Left ventricle myocardium superior (tissue), 1 donor: ENCODE data around the gene FOXP1. TPM values are rescaled to one million over a fixed set of nuclear protein-coding genes. Genes with fewer than 3 reads are reported as not detected.

Experiments used
- ATAC-seq: fragments of 200-7000 bp; cut with Tn5 transposase; one replicate; pipeline ENCODE4 v1.9.1; 2020; ENCODE audit warnings: mild to moderate bottlenecking, moderate library complexity
- DNase-seq: peaks from one replicate; pipeline ENCODE4 v3.0.0-alpha.2; 2020
- intact Hi-C: fragments of 100-400 bp; cut with micrococcal nuclease; formaldehyde crosslinking; loops from one replicate; pipeline ENCODE4 v1.11.0; 2022
- total RNA-seq: library from RNA; stranded (reverse); fragmentation: NEBNext Ultra II Directional; extraction: Animal tissue kit (Norgen Biotek cat#: 25700); gene quantifications from one replicate; pipeline ENCODE4 v1.2.1, GENCODE V29; 2021
- donor health status: DM: no; HTN: yes; CAD: no; lungs with severe emphysema.

Gene FOXP1
- total RNA-seq, 1 donor from 2014 or later: 35.2 TPM

- DNase-seq (peak; percentile 71), ATAC-seq (peak; percentile 96)
- intact Hi-C loops: no loop called here
Observed at GRCh38 chr3:71226565-71227269, 356.8 kb downstream of the FOXP1 start.

- intact Hi-C loops: no loop called here
- DNase-seq (no peak), ATAC-seq (peak; percentile 67)
Observed at GRCh38 chr3:71225951-71226564, 357.5 kb downstream of the FOXP1 start.

DNA sequence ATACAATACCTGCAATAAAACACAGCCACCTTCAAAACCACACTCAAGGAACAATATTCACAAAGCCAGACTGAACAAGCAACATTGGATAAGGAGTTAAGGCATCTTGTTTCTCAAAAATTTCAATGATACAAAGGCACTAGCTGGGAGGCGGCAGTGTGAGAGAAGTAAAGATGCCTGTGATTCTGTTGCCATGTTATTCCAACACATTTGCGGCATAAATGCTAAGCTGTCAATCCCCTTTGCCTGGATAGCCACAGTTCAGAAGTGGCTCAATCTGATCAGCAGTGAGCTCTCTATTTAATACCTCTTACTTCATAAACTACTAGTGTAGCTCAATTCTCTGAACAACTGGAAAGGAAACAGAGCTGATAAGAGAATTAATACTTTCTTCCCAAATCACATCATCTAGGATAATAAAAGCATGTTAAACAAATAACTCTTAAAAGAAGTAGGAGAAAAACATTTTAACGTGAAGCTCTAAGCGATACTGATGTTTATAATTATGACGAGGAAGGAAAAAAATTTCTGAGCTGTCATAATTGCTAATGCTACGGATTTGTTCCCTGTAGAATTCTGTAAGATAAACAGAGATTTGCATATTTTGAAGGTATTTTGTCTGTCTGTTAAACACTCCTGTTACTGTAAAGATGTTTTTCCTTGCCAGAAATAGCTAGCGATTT lies 358.4 kb downstream of the FOXP1 start:
- intact Hi-C loops: no loop called here
- DNase-seq (no peak), ATAC-seq (no peak)

- no peak for DNase-seq
- intact Hi-C loops: no loop called here
- ATAC-seq: peak; percentile 79
Observed at GRCh38 chr3:71219744-71220638, 363.5 kb downstream of the FOXP1 start.

DNA sequence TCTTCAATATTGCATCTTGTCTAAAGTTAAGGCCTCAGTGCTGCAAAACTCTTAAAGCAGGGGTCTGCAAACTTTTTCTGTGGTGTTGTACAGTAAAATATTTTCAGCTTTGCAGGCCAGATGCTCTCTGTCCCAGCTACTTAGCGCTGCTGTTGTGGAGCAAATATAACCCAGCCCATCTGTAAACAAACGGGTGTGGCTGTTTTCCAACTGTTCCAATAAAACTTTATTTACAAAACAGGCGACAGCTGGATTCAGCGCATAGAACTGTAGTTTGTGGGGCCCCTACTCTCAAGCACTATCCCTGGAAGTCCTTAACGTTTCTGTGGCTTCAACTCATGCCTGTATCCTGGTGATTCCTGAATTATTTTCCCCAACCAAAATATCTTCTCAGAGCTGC lies 365.0 kb downstream of the FOXP1 start:
- ATAC-seq (no peak), DNase-seq (no peak)
- intact Hi-C loops: no loop called here

DNA sequence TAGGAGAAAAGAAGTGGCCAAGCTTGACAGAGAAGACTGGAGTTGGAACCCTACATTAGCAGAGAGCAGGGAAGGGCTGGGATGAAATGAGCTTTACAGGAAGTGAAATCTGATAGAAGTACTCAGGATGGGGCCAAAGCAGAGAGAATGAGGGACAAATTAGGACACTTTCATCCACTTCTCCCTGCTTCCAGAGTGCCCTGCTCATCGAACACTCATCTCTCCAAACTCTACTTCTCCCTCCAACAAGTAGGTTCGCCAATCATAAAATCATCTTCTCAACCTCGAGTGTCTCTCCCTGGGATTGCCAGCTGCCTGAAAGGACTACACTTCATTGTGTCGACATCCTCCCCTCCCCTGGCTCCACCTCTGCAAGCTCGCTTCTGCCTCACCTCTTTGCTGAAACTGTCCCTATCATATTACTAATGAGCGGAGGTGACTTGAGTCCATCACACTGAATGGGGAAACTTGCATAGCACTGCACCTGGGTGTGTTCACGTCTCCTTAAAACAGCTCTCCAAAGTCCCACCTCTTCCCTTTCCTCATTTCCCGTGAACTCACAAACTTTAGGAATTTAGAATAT lies 365.8 kb downstream of the FOXP1 start:
- intact Hi-C loops: no loop called here
- DNase-seq (no peak), ATAC-seq (no peak)

DNA sequence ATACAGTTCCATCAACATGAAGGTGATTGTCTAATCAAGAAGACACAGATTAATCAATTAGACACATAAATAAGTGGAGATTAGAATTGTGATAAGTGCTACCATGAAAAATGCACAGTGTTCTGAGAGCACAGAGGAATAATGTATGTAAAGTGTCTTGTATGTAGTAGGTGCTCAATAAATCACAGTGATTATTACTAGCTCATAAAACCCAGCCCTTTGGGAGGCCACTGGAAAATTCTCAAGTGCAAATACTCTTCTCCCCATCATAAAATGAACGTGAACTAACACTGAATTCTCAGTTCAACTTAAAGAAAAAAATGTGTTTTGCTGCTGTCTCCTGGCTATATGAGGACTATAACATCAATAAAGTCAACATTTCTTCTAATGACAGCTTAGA lies 368.2 kb downstream of the FOXP1 start:
- ATAC-seq: no peak
- no peak for DNase-seq
- intact Hi-C loops: no loop called here

GRCh38 chr3:71214797-71215196 lies 368.7 kb downstream of the FOXP1 start:
- intact Hi-C loops: no loop called here
- ATAC-seq (no peak), DNase-seq (no peak)

GRCh38 chr3:71214016-71214415 lies 369.5 kb downstream of the FOXP1 start:
- intact Hi-C loops: no loop called here
- no peak for ATAC-seq
- no peak for DNase-seq

- DNase-seq: peak; percentile 37
- ATAC-seq: peak; percentile 30
- intact Hi-C loops: no loop called here
Observed at GRCh38 chr3:71211083-71211482, 372.4 kb downstream of the FOXP1 start.

GRCh38 chr3:71210257-71211007 lies 373.1 kb downstream of the FOXP1 start:
- peak; percentile 83 for ATAC-seq
- no peak for DNase-seq
- intact Hi-C loops: no loop called here

- ATAC-seq (no peak), DNase-seq (no peak)
- intact Hi-C loops: no loop called here
Observed at GRCh38 chr3:71208211-71209095, 375.1 kb downstream of the FOXP1 start.

GRCh38 chr3:71207632-71208031 lies 375.9 kb downstream of the FOXP1 start:
- ATAC-seq: peak; percentile 59
- DNase-seq: no peak
- intact Hi-C loops: no loop called here

DNA sequence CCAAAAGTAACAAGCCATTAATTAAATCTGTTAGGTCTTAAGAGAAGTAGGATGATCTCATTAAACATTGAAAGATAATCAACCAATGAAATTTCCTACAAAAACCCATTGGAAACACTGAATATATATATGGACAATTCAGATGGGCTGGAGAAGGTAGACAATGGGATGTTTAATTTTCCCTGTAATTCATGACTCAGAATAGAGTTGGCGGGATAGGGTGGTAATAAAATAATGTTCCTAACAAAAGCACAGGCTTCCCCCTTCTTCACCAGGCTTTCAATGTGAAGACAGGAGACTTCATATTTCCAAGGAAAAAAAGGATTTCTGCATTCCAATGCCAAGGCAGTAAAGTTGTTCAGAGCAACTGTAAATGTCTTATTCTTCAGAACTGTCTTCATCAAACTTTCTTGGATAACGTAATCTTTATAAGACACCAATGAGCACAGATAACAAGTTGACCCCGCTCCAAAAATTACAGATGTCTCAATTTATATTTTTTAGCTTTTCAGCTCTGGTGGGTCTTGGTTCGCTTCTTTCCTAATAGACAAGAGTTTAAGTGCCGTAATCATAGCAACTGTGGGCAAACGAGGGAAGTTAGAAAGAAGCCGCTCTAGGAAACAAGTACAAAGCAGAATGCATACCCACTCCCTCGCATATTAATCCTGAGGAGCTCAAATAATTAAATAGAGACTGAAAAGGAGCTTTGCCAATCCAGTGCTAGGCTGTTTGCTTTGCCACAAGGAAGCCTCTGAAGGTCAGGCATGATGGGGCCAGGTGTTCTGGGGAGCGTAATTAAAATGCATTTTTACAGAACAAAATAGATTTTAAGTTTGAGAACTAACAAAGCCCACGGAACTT lies 377.0 kb downstream of the FOXP1 start:
- DNase-seq: no peak
- intact Hi-C loops: no loop called here

DNA sequence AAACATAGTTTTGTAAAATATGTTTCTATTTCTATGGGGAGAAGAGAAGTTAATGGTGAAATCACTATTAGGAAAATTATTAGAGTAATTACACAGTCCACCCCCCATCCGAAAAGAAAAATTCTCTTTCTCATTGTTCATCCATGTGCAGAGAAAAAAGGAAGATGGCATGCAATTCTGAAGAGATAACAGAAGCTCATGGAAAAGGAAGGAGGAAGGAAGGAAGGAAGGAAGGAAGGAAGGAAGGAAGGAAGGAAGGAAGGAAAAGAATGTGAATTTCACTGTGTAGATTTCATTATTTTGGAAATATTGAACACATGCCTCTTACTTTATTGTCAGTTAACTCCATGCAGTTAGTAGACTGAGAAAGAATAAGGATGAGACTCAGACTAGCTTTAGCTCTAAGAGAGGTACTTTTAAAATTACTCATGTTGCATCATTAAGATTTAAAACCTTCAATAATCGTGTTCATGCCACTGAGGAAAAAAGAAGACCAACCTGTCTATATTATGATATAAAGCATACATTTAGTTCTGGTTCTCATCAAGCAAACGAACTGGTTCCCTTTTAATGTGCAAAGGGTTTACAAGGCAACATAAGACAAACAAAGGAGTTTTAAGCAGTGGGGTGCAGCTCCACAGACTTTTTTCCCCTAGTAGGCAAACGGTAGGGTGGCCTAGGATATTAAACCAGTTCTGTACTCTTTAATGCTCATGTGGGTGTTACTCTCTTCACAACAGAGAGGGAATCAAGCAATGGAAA lies 379.6 kb downstream of the FOXP1 start:
- no peak for ATAC-seq
- intact Hi-C loops: no loop called here

More for the DNA sequence above, 377.0 kb downstream of the FOXP1 start:
- ATAC-seq: no peak

More for the DNA sequence above, 379.6 kb downstream of the FOXP1 start:
- DNase-seq: no peak
